Ectodermal cell (in vitro differentiated cells): Measurements from ENCODE around the gene SORCS2.

Source experiments
- H3K27ac ChIP-seq: 2 replicates; pipeline ENCODE4 v1.7.0; 2013; ENCODE audit warnings: mild to moderate bottlenecking, low read depth, low read length; ENCODE audit not compliant: insufficient read depth, poor library complexity, severe bottlenecking
- H3K27me3 ChIP-seq: 2 replicates; pipeline ENCODE4 v1.7.0; 2013; ENCODE audit warnings: mild to moderate bottlenecking, low read length; ENCODE audit not compliant: insufficient read depth, control insufficient read depth, poor library complexity, severe bottlenecking
- H3K36me3 ChIP-seq: one replicate; pipeline ENCODE4 v1.7.0; 2013; ENCODE audit warnings: low read length; ENCODE audit not compliant: control insufficient read depth, insufficient read depth
- H3K4me1 ChIP-seq: one replicate; pipeline ENCODE4 v1.7.0; 2013; ENCODE audit warnings: low read length; ENCODE audit not compliant: control insufficient read depth, insufficient read depth
- H3K4me3 ChIP-seq: 2 replicates; pipeline ENCODE4 v1.7.0; 2013; ENCODE audit warnings: low read depth, low read length, control low read depth; ENCODE audit not compliant: insufficient read depth
- H3K9me3 ChIP-seq: 2 replicates; pipeline ENCODE4 v1.7.0; 2013; ENCODE audit warnings: mild to moderate bottlenecking, low read length, moderate library complexity; ENCODE audit not compliant: control insufficient read depth
- WGBS, 2 experiments: methylation state at CpG; one replicate each; pipeline ENCODE4 v1.1.7; 2013; ENCODE audit warnings: missing lambda C conversion rate in 2 of 2; 5-methylcytosine and 5-hydroxymethylcytosine counted together

SORCS2 gene

DNA sequence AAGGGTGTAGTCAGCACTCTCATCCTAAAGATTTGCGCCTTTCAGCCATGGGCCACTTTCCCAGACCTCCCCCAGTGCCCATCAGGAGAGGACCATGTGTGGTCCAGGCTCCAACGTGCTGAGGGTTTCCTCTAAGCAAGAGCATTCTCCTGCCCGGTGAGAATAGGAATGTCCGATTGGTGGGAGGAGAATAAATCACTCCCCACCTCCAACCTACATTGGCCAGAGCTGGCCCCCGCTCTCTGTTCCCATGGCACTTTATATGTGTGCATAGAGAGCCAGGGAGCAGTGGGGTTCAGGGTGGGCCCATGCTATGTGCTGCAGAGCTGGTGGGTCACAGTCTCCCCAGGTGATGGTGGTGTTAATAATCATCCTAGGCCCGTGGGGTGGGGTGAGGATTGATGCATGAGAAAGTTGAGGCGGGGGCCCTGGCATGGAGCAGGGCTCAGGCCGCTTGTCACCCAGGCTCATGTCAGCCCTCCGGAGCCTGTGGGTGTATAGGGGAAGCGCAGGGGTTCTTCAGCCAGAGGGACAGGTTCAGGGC, 6.8 kb upstream of the SORCS2 start:
- H3K4me1 ChIP-seq, result peaks cover 10% of the 10 kb centered on the region
- WGBS, 2 experiments, result 88 to 90% methylated on average over 8 to 10 of the region's 10 CpGs
- peaks cover 25% of the 10 kb centered on the region for H3K27me3 ChIP-seq
- H3K27ac ChIP-seq, result no peak overlapping the region
- H3K4me3 ChIP-seq, result no peak overlapping the region
- H3K9me3 ChIP-seq, result no peaks in the 10 kb centered on the region
- H3K36me3 ChIP-seq, result no peaks in the 10 kb centered on the region

DNA sequence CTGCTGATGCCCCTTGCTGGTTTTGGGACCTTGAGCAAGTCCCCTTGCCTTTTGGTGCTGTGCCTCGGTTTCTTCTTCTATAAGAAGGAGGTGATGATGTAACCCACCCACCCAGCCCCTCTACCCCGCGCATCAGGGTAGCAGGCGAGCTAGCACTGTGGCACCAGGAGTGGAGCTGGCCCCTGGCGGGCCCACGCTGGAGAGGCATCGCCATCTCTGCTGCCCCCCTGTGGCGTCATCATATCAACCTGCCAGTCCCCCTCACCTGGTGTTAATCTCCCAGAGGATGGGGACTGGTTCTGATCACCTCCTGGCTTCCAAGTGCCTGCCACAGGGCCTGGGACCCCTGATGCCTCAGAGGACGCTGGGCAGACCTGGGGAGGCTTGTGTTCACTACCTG, 6.3 kb upstream of the SORCS2 start:
- peaks cover 30% of the 10 kb centered on the region for H3K27me3 ChIP-seq
- no peaks in the 10 kb centered on the region for H3K36me3 ChIP-seq
- no peaks in the 10 kb centered on the region for H3K9me3 ChIP-seq
- no peak overlapping the region for H3K4me3 ChIP-seq
- 61 to 67% methylated on average over 9 of the region's 9 CpGs for WGBS, 2 experiments
- H3K27ac ChIP-seq, result no peak overlapping the region
- peaks cover 10% of the 10 kb centered on the region for H3K4me1 ChIP-seq

DNA sequence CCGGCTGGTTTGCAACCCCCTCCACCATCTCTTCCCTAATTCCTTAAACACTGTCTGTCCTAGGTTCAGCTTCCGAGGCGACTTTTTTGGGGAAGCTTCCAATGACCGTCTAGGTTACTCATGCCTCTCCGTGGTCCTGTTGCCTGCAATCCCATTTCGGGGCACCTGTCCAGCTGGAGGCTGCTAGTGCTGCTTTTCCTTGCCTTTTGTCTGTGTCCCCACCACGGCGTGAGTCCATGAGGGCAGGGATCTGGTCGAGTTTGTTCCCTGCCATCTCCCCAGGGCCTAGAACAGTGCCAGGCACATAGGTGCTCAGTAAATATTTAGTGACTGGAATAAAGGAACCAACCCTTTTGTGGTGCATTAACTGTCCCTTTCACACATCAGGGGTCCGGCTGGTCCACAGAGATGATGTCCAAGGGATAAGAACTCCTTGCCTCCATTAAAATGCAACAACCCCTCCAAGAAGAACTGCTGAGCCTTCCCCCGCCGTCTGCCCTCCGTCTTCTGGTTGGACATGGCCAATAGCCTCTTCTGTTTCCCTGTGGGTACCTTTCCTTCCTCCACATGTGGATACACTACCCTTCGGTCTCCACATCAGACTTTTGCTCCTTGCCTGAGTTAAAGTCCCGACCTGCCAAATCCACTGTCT, 5.7 kb upstream of the SORCS2 start:
- Histone ChIP-seq H3K9me3 (no peaks in the 10 kb centered on the region), H3K4me3 (no peak overlapping the region), H3K4me1 (peaks cover 10% of the 10 kb centered on the region), H3K36me3 (no peaks in the 10 kb centered on the region), H3K27me3 (peaks cover 36% of the 10 kb centered on the region), H3K27ac (no peak overlapping the region)
- 81 to 82% methylated on average over 15 of the region's 15 CpGs for WGBS, 2 experiments

DNA sequence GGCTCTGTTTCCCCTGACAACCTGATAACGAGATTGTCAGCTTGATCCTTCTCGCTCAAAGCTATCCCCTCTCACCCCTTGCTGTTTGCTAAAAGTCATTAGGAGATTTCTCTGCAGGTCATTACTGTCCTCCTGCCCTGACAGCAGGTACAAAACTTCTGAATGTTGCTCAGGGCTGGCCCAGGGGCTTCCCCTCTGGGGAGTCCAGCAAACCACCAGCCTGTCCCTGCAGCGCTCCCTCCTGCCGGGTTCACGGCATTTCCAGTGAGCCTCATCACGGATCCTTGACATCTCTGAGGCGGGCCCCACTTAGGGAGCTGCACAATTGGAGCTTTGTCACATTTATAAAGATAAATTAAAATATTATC, 5.2 kb upstream of the SORCS2 start:
- Histone ChIP-seq H3K27me3 (peaks cover 41% of the 10 kb centered on the region), H3K4me3 (no peak overlapping the region), H3K27ac (no peak overlapping the region), H3K36me3 (no peaks in the 10 kb centered on the region), H3K4me1 (peaks cover 10% of the 10 kb centered on the region), H3K9me3 (no peaks in the 10 kb centered on the region)
- 45 to 55% methylated on average over 6 of the region's 7 CpGs for WGBS, 2 experiments

DNA sequence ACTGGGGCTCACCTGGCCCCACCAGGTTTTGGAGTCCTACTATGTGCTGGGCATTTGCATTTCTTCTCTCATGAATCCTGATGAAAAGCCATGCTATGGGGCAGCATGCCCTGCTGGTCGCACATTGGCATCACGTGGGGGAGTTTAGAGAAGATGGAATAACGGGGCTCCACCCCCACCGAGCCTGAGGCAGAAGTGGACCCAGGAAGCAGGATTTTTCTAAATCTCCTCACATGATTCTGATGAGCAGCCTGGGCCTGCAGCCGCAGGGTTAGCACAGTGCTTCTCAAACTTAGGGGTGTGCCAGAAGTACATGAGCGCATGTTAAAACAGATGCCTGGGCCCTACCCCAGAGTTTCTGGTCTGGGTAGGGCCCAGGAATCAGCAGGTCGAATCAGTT, 4.6 kb upstream of the SORCS2 start:
- no peak overlapping the region for H3K27ac ChIP-seq
- H3K36me3 ChIP-seq, result no peaks in the 10 kb centered on the region
- H3K27me3 ChIP-seq, result peaks cover 42% of the 10 kb centered on the region
- no peak overlapping the region for H3K4me3 ChIP-seq
- peaks cover 10% of the 10 kb centered on the region for H3K4me1 ChIP-seq
- 86 to 91% methylated on average over 7 of the region's 7 CpGs for WGBS, 2 experiments
- H3K9me3 ChIP-seq, result no peaks in the 10 kb centered on the region

DNA sequence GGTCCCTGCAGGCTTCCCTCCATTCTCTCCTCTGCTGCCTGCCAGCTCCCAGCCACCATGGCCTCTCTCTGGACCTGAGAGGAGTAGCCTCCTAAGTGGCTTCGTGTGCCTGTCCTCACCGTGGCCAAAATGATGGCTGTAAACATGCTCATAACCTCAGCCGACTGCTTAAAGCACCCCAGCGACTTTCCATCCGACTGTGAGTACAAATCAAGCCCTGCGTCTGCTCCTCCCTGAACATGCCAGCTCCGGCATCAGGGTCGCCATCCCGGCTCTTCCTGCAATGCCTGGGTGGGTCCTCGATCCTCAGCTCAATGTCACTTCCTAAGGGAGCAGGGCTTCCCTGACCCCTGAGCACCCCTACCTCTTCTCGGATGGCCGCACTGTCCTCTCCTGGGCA, 3.3 kb upstream of the SORCS2 start:
- WGBS, 2 experiments, result 90 to 91% methylated on average over 12 of the region's 12 CpGs
- Histone ChIP-seq H3K27me3 (peaks cover 55% of the 10 kb centered on the region), H3K27ac (no peak overlapping the region), H3K36me3 (no peaks in the 10 kb centered on the region), H3K4me1 (peaks cover 16% of the 10 kb centered on the region), H3K9me3 (no peaks in the 10 kb centered on the region), H3K4me3 (no peak overlapping the region)

DNA sequence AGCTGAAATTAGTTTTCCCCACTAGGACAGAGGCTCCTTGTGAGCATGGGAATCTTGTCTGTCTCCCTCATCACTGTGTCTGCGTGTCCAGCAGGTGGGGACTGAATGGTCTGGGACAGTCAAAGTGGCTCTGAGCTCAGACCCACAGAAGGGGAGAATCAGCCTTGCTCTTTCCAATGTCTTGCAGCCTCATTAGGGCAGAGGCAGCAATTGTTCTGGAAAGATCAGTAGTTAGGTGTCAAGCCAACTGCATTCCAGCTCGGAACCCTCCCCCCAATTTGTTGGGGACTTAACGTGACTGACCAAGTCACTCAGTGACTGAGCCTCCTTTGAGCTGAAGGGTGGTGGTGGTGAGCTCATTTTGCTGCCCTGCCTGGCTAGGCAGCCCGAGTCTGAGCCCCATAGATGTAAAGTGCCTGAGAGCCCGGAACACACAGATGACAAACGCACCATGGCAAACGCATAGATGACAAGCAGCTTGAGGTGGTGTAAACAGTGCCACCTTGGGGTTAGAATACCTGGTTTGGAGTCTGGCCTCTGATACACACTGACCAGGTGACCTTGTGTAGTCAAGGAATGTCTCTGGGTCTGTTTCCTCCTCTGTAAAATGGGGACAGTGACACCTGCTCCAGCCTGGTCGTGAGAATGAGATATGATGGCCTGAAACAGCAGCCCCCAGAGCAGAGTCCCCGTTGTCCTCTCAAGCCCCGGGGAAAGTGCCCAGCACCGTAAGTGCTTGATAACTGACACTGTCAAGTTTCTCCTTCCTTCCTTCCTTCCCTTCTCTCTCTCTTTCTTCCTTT, 2.7 kb upstream of the SORCS2 start:
- H3K4me3 ChIP-seq, result no peak overlapping the region
- peaks cover 62% of the 10 kb centered on the region for H3K27me3 ChIP-seq
- H3K27ac ChIP-seq, result no peak overlapping the region
- WGBS, 2 experiments, result 68 to 71% methylated on average over 11 of the region's 11 CpGs
- H3K9me3 ChIP-seq, result no peaks in the 10 kb centered on the region
- no peaks in the 10 kb centered on the region for H3K36me3 ChIP-seq
- peaks cover 18% of the 10 kb centered on the region for H3K4me1 ChIP-seq

DNA sequence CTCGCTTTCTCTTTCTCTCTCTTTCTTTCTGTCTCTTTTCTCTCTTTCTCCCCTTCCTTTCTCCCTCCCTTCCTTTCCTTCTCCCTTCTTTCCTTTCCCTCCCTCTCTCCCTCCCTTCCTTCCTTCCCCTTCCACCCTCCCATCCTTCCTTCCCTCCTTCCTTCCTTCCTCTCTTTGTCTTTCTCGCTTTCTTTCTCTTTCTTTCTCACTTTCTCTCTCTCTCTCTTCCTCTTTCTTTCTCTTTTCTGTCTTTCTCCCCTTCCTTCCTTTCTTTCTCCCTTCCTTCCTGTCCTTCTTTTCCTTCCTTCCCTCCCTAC, 2.1 kb upstream of the SORCS2 start:
- WGBS, 2 experiments, result 90 to 94% methylated on average over 2 of the region's 2 CpGs
- H3K36me3 ChIP-seq, result no peaks in the 10 kb centered on the region
- H3K4me3 ChIP-seq, result no peak overlapping the region
- H3K27ac ChIP-seq, result no peak overlapping the region
- no peaks in the 10 kb centered on the region for H3K9me3 ChIP-seq
- H3K4me1 ChIP-seq, result peaks cover 23% of the 10 kb centered on the region
- H3K27me3 ChIP-seq, result peaks cover 66% of the 10 kb centered on the region

DNA sequence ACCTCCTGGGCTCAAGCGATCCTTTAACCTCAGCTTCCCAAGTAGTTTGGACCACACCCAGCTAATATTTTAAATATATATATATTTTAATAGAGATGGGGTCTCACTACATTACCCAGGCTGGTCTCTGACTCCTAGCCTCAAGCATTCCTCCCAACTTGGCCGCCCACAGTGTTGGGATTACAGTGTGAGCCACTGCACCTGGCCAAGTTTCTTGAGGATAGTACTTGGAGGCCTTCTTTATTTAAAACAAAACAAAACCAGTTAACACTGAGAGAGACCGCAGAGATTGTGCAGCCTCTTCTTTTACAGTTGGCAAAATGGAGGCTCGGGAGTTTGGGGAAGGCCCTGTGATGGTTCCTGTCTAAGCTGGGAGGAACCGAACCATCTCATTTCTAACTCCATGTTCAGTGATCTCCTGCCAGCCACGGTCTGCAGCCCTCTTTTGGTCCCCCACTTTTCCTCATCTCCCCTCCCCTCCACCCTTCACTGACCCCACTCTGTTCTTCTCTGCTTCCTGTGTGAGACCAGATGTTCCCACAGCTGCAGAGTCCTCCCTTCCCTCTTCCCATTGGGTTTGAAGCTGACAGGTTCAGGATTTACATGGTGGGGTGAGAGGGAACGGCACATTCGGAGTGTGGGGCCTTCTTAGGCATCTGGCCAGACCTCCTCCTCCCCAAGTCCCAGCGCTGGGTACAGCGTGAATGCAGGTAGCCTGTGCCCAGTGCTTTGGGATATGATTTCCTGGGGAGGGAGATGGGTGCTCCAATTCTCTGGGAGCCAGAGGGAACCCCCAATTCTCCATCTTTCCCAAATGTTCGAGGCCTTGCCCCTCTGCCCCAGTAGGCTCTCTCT, 1.4 kb upstream of the SORCS2 start:
- Histone ChIP-seq H3K4me3 (no peak overlapping the region), H3K27ac (no peak overlapping the region), H3K9me3 (no peaks in the 10 kb centered on the region), H3K27me3 (peaks cover 66% of the 10 kb centered on the region), H3K4me1 (peaks cover 24% of the 10 kb centered on the region), H3K36me3 (no peaks in the 10 kb centered on the region)
- 92 to 93% methylated on average over 11 of the region's 11 CpGs for WGBS, 2 experiments
